Activated CD4-positive, alpha-beta memory T cell treated with anti-CD3 and anti-CD28 coated beads for 36 hours (primary cell): ENCODE data around the gene DNER. TPM values are rescaled to one million over a fixed set of nuclear protein-coding genes. Genes with fewer than 3 reads are reported as not detected.

Source experiments
- CTCF ChIA-PET: fragments of 350-600 bp; sonication (Branson Sonifier 250); formaldehyde crosslinking; loops from one replicate; lab custom pipeline; 2021; ENCODE audit warnings: antibody characterized with exemption, inconsistent platforms; lab: Charles Lee
- POLR2A ChIA-PET: fragments of 350-600 bp; sonication (Branson Sonifier 250); formaldehyde crosslinking; loops from one replicate; lab custom pipeline; 2021; ENCODE audit warnings: antibody characterized with exemption; lab: Charles Lee
- DNase-seq: peaks from one replicate; pipeline ENCODE4 v3.0.0-alpha.2; 2020
- H3K27ac Mint-ChIP-seq: one replicate; pipeline ENCODE4 v1.8.0; 2021; ENCODE audit warnings: mixed read lengths
- H3K27me3 Mint-ChIP-seq: one replicate; pipeline ENCODE4 v1.8.0; 2021; ENCODE audit warnings: mixed read lengths
- H3K36me3 Mint-ChIP-seq: one replicate; pipeline ENCODE4 v1.8.0; 2021; ENCODE audit warnings: mixed read lengths
- H3K4me1 Mint-ChIP-seq: one replicate; pipeline ENCODE4 v1.8.0; 2021; ENCODE audit warnings: low read depth, mixed read lengths
- H3K4me3 Mint-ChIP-seq: one replicate; pipeline ENCODE4 v1.8.0; 2021; ENCODE audit warnings: mild to moderate bottlenecking, mixed read lengths
- H3K9me3 Mint-ChIP-seq: one replicate; pipeline ENCODE4 v1.8.0; 2021; ENCODE audit warnings: mixed read lengths
- intact Hi-C: fragments of 100-400 bp; cut with micrococcal nuclease; formaldehyde crosslinking; loops from one replicate; pipeline ENCODE4 v1.15.1; 2023
- total RNA-seq, 2 experiments: library from RNA; stranded (reverse); gene quantifications; one replicate each; pipeline ENCODE4 v1.2.3, GENCODE V29; 2021

Gene DNER
- total RNA-seq, 2 experiments from 2014 or later = not detected

DNA sequence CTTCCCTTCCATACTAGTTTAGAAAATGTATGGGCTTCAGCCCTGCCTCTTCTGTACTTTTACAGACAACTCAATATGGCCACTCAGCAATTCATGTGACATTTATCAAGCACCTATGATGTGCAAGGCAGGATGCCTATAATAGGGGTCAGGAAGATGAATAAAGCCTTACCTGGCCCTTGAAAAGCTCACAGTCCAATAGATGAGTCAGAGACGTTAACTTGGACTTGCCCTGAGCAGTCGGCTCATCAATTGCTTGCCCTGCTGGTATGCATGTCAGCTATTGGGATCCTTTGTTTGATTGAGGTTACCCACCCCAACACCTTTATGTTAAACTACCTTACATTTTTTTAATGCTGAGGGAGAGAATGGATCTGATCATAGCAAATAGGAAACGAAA is 116.1 kb downstream of the DNER start:
- peaks cover 20% of the 10 kb centered on the region for H3K27me3 Mint-ChIP-seq
- ChIA-PET CTCF (no interaction called here), POLR2A (no interaction called here)
- no peak overlapping the region for H3K4me3 Mint-ChIP-seq
- H3K27ac Mint-ChIP-seq = no peak overlapping the region
- intact Hi-C loops = no loop called here
- H3K9me3 Mint-ChIP-seq = no peaks in the 10 kb centered on the region
- no peaks in the 10 kb centered on the region for H3K36me3 Mint-ChIP-seq
- DNase-seq = no peak
- H3K4me1 Mint-ChIP-seq = no peaks in the 10 kb centered on the region

DNA sequence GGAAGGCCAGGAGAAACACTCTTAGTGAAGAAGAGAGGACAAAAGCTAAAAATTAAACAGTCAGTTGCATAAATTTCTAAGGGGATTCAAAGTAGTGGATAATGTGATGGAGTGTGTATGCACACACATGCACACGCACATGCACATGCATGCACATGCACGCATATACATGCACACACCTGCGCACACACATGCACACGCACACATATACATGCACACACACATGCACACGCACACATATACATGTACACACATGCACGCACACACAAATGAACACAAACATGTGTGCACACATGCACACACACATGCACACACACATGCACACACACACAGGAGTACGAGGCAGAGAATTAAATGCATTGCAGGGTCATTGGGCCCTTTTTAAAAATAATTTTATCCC is 117.6 kb downstream of the DNER start:
- no peaks in the 10 kb centered on the region for H3K4me1 Mint-ChIP-seq
- H3K9me3 Mint-ChIP-seq = no peaks in the 10 kb centered on the region
- no peaks in the 10 kb centered on the region for H3K36me3 Mint-ChIP-seq
- intact Hi-C loops = no loop called here
- DNase-seq = no peak
- H3K27me3 Mint-ChIP-seq = peaks cover 18% of the 10 kb centered on the region
- ChIA-PET POLR2A (no interaction called here), CTCF (no interaction called here)
- H3K27ac Mint-ChIP-seq = no peak overlapping the region
- H3K4me3 Mint-ChIP-seq = no peak overlapping the region

DNA sequence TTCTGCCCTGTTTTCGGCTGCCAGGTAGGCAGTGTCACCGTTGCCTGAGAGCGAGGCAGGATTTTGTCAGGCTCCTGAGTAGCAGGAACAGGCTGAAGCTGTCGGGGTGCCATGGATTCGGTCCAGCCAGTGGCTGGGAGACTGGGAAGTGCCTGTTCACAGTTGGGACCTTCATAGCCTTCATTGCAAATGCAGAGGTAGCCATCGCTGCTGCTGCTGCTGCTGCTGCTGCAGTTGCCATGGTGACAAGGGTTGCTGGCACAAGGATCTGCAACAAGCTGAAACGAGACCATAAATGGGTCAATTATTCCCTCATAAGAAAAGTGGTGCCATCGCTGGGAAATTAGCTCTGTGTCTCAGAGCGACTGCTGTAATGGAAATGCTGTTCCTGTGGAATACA is 122.7 kb downstream of the DNER start:
- Mint-ChIP-seq H3K27me3 (peaks cover 11% of the 10 kb centered on the region), H3K36me3 (no peaks in the 10 kb centered on the region), H3K27ac (no peak overlapping the region), H3K9me3 (no peaks in the 10 kb centered on the region), H3K4me3 (no peak overlapping the region), H3K4me1 (no peaks in the 10 kb centered on the region)
- CTCF ChIA-PET = no interaction called here
- no peak for DNase-seq
- POLR2A ChIA-PET = no interaction called here
- intact Hi-C loops = no loop called here

DNA sequence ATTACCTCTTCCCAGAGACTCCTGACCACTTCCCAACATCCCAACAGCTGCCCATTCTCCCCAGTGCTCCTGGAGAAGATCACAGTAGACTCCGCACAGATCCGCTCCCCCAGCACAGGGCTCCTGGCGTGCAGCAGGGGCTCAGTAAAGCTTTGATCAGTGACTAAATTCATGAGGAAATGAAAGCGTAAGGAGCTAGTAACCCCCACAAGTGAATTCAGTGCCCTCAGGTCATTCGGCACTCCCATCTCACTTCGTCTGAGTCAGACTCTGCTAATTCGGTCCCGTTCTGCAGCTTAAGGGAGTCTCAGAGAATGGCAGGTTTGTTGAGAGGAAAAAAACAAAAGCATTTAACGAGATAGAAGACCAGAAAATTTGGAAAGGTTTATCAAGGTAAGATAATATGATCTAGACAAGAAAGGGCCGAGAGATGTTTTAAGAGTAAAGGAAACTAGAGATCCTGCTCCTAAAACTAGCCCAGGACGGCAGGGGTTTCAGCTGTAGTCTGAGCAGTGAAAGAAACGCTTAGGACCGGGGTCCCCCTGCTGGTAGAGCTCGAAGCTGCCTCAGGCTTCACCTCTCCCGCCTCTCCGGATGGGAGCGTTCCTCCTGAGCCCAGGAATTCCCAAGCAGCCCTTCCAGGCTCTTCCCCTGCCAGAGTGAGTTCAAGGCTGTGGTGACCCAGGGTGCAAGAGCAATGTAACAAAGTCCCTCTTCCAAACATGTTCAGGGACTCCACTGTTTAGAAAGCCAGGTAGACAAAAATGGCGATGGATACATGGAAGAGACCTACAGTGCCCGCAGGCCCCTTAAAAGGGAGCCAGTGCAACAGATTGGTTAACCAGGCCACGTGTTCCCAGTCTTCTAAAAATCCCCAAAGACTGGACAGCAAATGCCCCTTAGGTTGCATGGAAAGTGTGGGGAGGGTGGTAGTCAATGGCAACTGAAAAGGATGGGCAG is 127.3 kb downstream of the DNER start:
- no peak overlapping the region for H3K4me3 Mint-ChIP-seq
- intact Hi-C loops = loop anchor here (5.0 kb wide), 1 partner anchor 1695 kb away; no protein-coding TSS in a partner anchor
- H3K4me1 Mint-ChIP-seq = no peaks in the 10 kb centered on the region
- no peaks in the 10 kb centered on the region for H3K36me3 Mint-ChIP-seq
- H3K27me3 Mint-ChIP-seq = peaks cover 20% of the 10 kb centered on the region
- H3K9me3 Mint-ChIP-seq = no peaks in the 10 kb centered on the region
- ChIA-PET CTCF (interaction anchor here (0.7 to 2.7 kb wide), 3 partner anchors 245 to 1697 kb away, joined by 3 to 16 read pairs (median 3); no protein-coding TSS in a partner anchor), POLR2A (no interaction called here)
- no peak overlapping the region for H3K27ac Mint-ChIP-seq
- DNase-seq = peak; percentile 43

DNA sequence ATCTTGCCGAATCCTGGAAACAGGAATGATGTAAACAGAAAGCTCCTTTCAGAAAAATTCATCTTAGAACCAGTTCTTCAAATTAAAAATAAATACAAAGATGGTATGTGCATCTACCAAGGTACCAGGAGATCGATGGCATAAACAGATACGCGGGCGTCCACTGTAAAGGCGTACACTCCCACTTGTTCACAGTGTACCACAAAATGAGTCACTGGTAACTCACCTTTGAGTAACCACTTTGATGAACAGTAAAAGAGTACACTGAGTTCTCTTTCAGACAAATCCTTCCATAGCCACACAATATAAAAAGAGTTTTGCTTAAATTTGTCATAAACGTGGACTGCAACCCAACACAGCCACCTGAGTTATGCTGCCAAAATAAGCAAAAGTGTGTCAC is 128.3 kb downstream of the DNER start:
- intact Hi-C loops = loop anchor here (5.0 kb wide), 1 partner anchor 1694 kb away; no protein-coding TSS in a partner anchor
- no peaks in the 10 kb centered on the region for H3K9me3 Mint-ChIP-seq
- CTCF ChIA-PET = interaction anchor here (1.1 to 2.7 kb wide), 2 partner anchors 1692 to 1696 kb away, joined by 3 to 16 read pairs; no protein-coding TSS in a partner anchor

DNA sequence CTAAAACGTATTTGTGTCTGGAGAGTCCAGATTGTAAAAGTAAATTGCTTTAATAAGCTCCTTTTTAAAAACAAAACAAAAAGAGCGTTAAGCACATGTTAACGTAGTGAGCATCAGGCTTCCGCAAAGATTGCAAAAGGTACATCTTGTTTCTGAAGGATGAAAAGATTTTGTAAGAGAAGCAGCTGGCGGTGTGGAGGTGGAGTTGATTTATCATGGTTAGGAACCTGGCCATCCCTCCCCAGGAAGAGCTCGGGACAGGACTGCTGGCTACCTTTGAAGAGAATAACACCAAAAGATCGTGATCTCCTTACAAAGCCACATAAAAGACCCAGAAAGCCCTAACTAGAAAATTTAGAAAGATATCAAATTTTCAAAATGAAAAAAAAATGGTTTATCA is 132.2 kb downstream of the DNER start:
- Mint-ChIP-seq H3K27ac (no peak overlapping the region), H3K27me3 (peaks cover 25% of the 10 kb centered on the region), H3K4me3 (no peak overlapping the region), H3K36me3 (no peaks in the 10 kb centered on the region), H3K9me3 (no peaks in the 10 kb centered on the region), H3K4me1 (no peaks in the 10 kb centered on the region)
- intact Hi-C loops = no loop called here
- DNase-seq = no peak
- ChIA-PET POLR2A (no interaction called here), CTCF (no interaction called here)

More for the DNA sequence above, 128.3 kb downstream of the DNER start:
- H3K27ac Mint-ChIP-seq = no peak overlapping the region
- H3K36me3 Mint-ChIP-seq = no peaks in the 10 kb centered on the region
- no peak overlapping the region for H3K4me3 Mint-ChIP-seq
- DNase-seq = no peak
- H3K4me1 Mint-ChIP-seq = no peaks in the 10 kb centered on the region
- H3K27me3 Mint-ChIP-seq = peaks cover 23% of the 10 kb centered on the region
- POLR2A ChIA-PET = no interaction called here

DNA sequence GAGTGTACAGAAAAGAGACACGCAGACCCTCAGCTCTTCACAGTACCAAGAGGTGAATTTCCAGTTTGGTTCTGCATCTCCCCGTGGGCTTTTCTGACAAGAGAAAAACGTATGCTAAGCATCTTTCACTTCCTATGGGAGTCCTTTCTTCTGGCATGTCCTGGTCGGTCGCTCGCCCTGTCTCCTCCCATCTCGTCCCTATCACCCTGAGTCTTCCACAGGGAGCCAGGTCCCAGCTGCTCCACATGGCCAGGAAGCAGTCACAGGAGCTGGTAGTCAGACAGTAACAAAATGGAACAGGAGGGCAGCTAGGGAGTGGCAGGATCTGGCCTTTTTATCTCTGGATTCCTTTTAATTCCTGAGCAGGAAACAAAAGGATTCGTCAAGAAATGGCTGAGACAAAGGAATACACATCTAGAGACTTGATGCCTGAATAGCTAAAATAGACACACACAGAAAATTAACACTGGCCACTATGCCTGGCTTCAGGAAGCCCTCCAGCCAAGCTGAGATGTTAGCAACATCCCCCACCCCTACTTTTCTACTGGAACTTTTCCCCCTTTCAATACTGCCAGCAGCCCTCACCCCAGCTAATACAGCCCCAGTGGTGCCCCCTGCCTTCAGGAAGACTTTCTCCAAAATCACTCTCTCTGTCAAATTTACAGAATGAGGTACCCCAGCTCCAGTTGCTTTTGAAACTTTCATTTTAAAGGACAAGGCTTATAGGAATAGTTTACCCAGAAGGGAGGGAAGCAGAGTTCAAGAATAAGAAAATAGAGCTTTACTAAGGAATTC is 136.1 kb downstream of the DNER start:
- DNase-seq = no peak
- no peaks in the 10 kb centered on the region for H3K36me3 Mint-ChIP-seq
- POLR2A ChIA-PET = no interaction called here
- intact Hi-C loops = no loop called here
- H3K27me3 Mint-ChIP-seq = peaks cover 19% of the 10 kb centered on the region
- no peak overlapping the region for H3K4me3 Mint-ChIP-seq
- H3K9me3 Mint-ChIP-seq = no peaks in the 10 kb centered on the region
- no peaks in the 10 kb centered on the region for H3K4me1 Mint-ChIP-seq
- CTCF ChIA-PET = no interaction called here
- H3K27ac Mint-ChIP-seq = no peak overlapping the region

DNA sequence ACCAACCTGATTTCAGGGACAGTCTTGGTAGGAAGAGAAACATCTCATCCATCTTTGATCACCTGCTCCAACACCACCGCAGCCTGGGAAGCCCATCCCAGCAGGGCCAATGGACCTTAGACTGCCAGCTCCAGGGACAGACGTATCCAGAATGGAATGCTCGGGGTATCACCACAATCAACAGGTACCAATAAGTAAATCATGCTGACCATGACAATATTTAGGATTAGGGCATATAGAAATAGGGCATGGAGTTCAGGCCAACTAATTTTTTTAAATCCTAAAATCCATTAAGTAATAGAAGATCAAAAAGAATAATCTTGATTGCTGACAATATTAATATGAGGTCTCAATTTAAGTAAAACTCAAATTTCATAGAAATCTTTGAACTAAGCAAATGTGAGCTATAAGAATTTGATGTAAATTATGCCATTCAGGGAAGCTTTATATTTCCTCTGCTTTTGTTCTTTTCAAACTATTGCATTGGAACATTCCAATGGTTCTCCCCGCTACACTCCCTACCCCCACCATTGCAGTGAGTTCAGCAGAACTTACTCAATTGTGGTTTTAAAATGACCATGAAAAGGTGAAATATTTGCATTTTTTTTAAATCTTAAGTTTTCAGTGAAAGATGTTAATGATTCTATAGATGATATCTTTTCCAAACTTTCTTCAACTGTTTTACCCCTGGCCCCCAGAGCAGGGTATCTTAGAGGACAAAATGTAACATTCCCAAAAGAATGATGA is 138.6 kb downstream of the DNER start:
- DNase-seq = no peak
- intact Hi-C loops = no loop called here
- Mint-ChIP-seq H3K27me3 (peaks cover 13% of the 10 kb centered on the region), H3K4me1 (no peaks in the 10 kb centered on the region), H3K36me3 (no peaks in the 10 kb centered on the region), H3K9me3 (no peaks in the 10 kb centered on the region), H3K27ac (no peak overlapping the region), H3K4me3 (no peak overlapping the region)
- ChIA-PET CTCF (no interaction called here), POLR2A (no interaction called here)

DNA sequence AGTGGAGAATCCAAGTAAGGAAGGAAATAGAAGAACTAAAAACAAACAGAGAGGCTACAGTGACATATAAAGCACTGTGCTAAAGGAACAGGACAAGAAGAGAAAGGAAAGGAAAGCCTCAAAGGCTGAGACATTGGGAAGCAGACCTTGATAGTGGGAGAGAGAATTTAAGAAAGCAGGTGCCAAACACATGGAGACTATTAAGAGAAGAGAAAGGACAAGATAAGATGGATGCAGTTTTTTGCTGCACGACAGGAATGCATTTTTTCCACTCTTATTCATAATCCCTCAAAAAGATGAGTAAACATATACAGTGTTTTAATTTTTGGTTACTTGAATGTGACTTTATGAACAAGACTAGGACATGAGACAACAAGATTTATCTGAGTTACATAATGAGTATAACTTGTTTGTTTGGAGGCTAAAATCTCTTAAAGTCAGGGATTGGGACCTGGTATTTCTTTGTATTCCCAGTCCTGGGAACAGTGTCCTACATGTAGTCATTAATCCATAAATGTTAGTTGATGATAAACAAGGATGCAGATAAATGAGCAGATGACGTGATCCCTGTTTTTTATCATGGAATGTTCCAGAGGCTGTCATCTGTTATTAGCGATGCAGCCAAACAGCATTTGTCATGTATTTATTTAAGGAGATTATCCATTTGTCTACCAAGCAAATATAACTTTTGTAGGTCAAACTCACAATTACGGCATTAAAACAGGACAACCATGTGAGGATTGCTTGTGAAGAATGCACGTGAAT is 141.7 kb downstream of the DNER start:
- no peak for DNase-seq
- Mint-ChIP-seq H3K9me3 (no peaks in the 10 kb centered on the region), H3K4me3 (no peak overlapping the region), H3K36me3 (no peaks in the 10 kb centered on the region), H3K27me3 (peaks cover 11% of the 10 kb centered on the region), H3K4me1 (no peaks in the 10 kb centered on the region), H3K27ac (no peak overlapping the region)
- ChIA-PET POLR2A (no interaction called here), CTCF (no interaction called here)
- intact Hi-C loops = no loop called here

DNA sequence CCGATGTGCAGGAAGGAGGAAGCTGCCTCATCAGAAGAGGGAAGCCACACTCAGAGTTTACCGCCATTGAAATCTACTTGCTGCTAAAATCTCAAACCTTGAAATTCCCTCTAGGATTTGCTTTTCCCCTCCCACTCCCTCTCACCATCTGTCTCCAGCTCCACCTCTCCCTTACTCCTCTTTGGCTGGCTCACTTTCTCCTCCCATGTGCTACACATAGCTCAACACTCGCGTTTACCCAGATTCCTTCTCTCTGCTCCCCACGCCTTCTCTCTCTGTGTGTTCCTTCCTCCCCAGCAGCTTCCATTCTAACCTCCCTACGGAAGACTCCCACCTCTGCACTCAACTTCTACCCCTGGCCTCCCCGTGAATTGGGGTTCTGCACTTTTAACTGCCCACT is 143.1 kb downstream of the DNER start:
- H3K9me3 Mint-ChIP-seq = no peaks in the 10 kb centered on the region
- no peak overlapping the region for H3K27ac Mint-ChIP-seq
- POLR2A ChIA-PET = no interaction called here
- peaks cover 7% of the 10 kb centered on the region for H3K27me3 Mint-ChIP-seq
- H3K4me3 Mint-ChIP-seq = no peak overlapping the region
- no peak for DNase-seq
- no peaks in the 10 kb centered on the region for H3K4me1 Mint-ChIP-seq
- intact Hi-C loops = no loop called here
- CTCF ChIA-PET = no interaction called here
- H3K36me3 Mint-ChIP-seq = no peaks in the 10 kb centered on the region

DNA sequence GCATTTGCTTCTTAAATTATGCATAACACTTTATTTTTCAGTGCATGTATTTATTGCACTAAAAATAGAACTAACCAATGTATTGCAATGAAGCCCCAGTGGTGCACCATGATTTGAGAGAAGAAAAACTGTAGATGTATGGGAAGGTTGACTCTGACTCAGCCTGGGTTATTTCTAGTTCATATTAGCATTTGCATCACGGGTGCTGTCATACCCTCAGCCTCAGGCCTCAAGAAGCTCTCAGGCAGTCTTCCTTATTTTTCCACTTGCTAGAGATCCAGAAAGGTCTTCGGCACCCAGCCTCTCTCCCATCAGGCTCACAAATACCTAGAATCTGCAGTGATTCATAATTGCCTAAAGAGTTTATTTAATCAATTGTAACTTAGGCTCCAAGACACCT is 148.0 kb downstream of the DNER start:
- CTCF ChIA-PET = no interaction called here
- no peaks in the 10 kb centered on the region for H3K36me3 Mint-ChIP-seq
- intact Hi-C loops = no loop called here
- no peak overlapping the region for H3K4me3 Mint-ChIP-seq
- no peak overlapping the region for H3K27ac Mint-ChIP-seq
- DNase-seq = no peak
- H3K4me1 Mint-ChIP-seq = no peaks in the 10 kb centered on the region
- POLR2A ChIA-PET = no interaction called here
- H3K9me3 Mint-ChIP-seq = no peaks in the 10 kb centered on the region
- peaks cover 2% of the 10 kb centered on the region for H3K27me3 Mint-ChIP-seq
